GM12878 (cell line): Measurements from ENCODE around the gene NOC4L. TPM values are rescaled to one million over a fixed set of nuclear protein-coding genes. Genes with fewer than 3 reads are reported as not detected.

Experiments
- ATAC-seq: fragments of 200-7000 bp; cut with Tn5 transposase; 3 replicates; pipeline ENCODE4 v1.9.1; 2020; ENCODE audit warnings: mild to moderate bottlenecking, moderate library complexity
- BruUV-seq: library from RNA; stranded (reverse); fragments of 400-500 nt; replicated peaks from 2 replicates; lab custom pipeline; 2021; lab: Mats Ljungman, UMichigan
- CTCF ChIA-PET: fragments of 300-600 bp; sonication (Branson Sonifier 250); formaldehyde crosslinking; extraction: SDS; loops from one replicate; lab custom pipeline; 2021; ENCODE audit warnings: inconsistent platforms; lab: Yijun Ruan, JAX
- POLR2A ChIA-PET: fragments of 350-600 bp; formaldehyde crosslinking; extraction: SDS; loops from one replicate; lab custom pipeline; 2021; ENCODE audit warnings: inconsistent platforms; lab: Charles Lee
- RAD21 ChIA-PET: fragments of 300-600 bp; sonication (Branson Sonifier 250); formaldehyde crosslinking; loops from one replicate; lab custom pipeline; 2023; ENCODE audit warnings: antibody characterized with exemption; ENCODE audit not compliant: unreplicated experiment; lab: Charles Lee
- SMC1A ChIA-PET: fragments of 300-600 bp; sonication (Branson Sonifier 250); formaldehyde crosslinking; loops from one replicate; lab custom pipeline; 2023; ENCODE audit not compliant: unreplicated experiment, uncharacterized antibody; lab: Charles Lee
- DNase-seq: peaks from one replicate; pipeline ENCODE4 v3.0.0-alpha.2; 2011; ENCODE audit warnings: low read depth, low spot score
- FAIRE-seq: peaks from 3 replicates; lab custom pipeline; 2011; peaks lifted over from hg19 to GRCh38; lab: Jason Lieb, UNC
- H2AFZ ChIP-seq: 2 replicates; pipeline ENCODE4 v1.6.0; 2011; ENCODE audit warnings: low read depth, low read length, control low read depth; ENCODE audit not compliant: control insufficient read depth
- H3K27ac ChIP-seq: 2 replicates; pipeline ENCODE4 v1.5.1; 2011; ENCODE audit warnings: control low read depth; ENCODE audit not compliant: control insufficient read depth, insufficient read depth
- H3K27me3 ChIP-seq, 2 experiments: replicated peaks in 1 of 2; 2 replicates each; pipeline versions ENCODE4 v1.6.0 to v1.6.1; 2011; ENCODE audit warnings: low read length in 1 of 2; ENCODE audit not compliant: control insufficient read depth in 2 of 2, insufficient read depth in 2 of 2
- H3K36me3 ChIP-seq, 2 experiments: 2 replicates each; pipeline ENCODE4 v1.5.1; 2011; ENCODE audit warnings: low read length in 1 of 2; ENCODE audit not compliant: control insufficient read depth in 2 of 2, insufficient read depth in 2 of 2
- H3K4me1 ChIP-seq: 2 replicates; pipeline ENCODE4 v1.6.1; 2011; ENCODE audit warnings: mild to moderate bottlenecking, low read length, moderate library complexity, mixed read lengths; ENCODE audit not compliant: control insufficient read depth, insufficient read depth
- H3K4me2 ChIP-seq: 2 replicates; pipeline ENCODE4 v1.6.0; 2011; ENCODE audit warnings: control low read depth; ENCODE audit not compliant: control insufficient read depth, insufficient read depth
- H3K4me3 ChIP-seq: fragments of 200-600 bp; sonication (generic); 2 replicates; pipeline ENCODE4 v1.5.1; 2016
- H3K79me2 ChIP-seq: 2 replicates; pipeline ENCODE4 v1.6.0; 2011; ENCODE audit warnings: low read length; ENCODE audit not compliant: control insufficient read depth, insufficient read depth
- H3K9ac ChIP-seq: 2 replicates; pipeline ENCODE4 v1.8.0; 2011; ENCODE audit warnings: low read length, control low read depth, mixed read lengths; ENCODE audit not compliant: control insufficient read depth, insufficient read depth
- H3K9me3 ChIP-seq: replicated peaks from 3 replicates; pipeline ENCODE4 v1.5.1; 2011; ENCODE audit warnings: mild to moderate bottlenecking, low read length; ENCODE audit not compliant: control insufficient read depth, insufficient read depth
- H4K20me1 ChIP-seq: 2 replicates; pipeline ENCODE4 v1.6.0; 2011; ENCODE audit not compliant: control insufficient read depth, insufficient read depth
- BHLHE40 ChIP-seq, 2 experiments: fragments of 450-650 bp in 1 of 2; IDR thresholded peaks; 2 replicates each; pipeline ENCODE4 v1.6.1; 2011 to 2017; ENCODE audit warnings: low read depth in 2 of 2, borderline replicate concordance in 1 of 2, improper control_type of control experiment in 1 of 2, low read length in 1 of 2, mild to moderate bottlenecking in 1 of 2
- CBFB ChIP-seq: IDR thresholded peaks from 2 replicates; pipeline ENCODE4 v1.6.1; 2016; ENCODE audit warnings: antibody characterized with exemption, low read depth
- EZH2 ChIP-seq: IDR thresholded peaks from 2 replicates; pipeline ENCODE4 v1.6.1; 2012; ENCODE audit warnings: low read depth, mild to moderate bottlenecking, control low read depth, inconsistent platforms, low read length, borderline replicate concordance; ENCODE audit not compliant: control insufficient read depth
- IKZF2 ChIP-seq, 2 experiments: fragments of 450-650 bp; IDR thresholded peaks; 2 replicates each; pipeline ENCODE4 v1.6.1; 2017; ENCODE audit warnings: mild to moderate bottlenecking in 2 of 2, moderate library complexity in 2 of 2
- MTA3 ChIP-seq: IDR thresholded peaks from 2 replicates; pipeline ENCODE4 v1.6.1; 2012; ENCODE audit warnings: low read length, inconsistent platforms, borderline replicate concordance
- NR2C1 ChIP-seq: fragments of 450-650 bp; IDR thresholded peaks from 2 replicates; pipeline ENCODE4 v1.6.1; 2017; ENCODE audit warnings: antibody characterized with exemption, mild to moderate bottlenecking, moderate library complexity
- PRDM15 ChIP-seq: fragments of 450-650 bp; formaldehyde crosslinking; IDR thresholded peaks from 2 replicates; pipeline ENCODE4 v1.4.0; 2020; ENCODE audit warnings: mild to moderate bottlenecking, moderate library complexity
- RAD21 ChIP-seq: IDR thresholded peaks from 2 replicates; pipeline ENCODE4 v1.6.1; 2011; ENCODE audit warnings: mild to moderate bottlenecking, low read depth, low read length, moderate library complexity; ENCODE audit not compliant: insufficient read depth
- RBBP5 ChIP-seq: fragments of 200-600 bp; sonication (generic); conservative IDR thresholded peaks from 2 replicates; pipeline ENCODE4 v1.6.1; 2016
- SPI1 ChIP-seq: IDR thresholded peaks from 2 replicates; pipeline ENCODE4 v1.6.1; 2011; ENCODE audit warnings: low read depth, mild to moderate bottlenecking, low read length, moderate library complexity, borderline replicate concordance; ENCODE audit not compliant: insufficient read depth
- STAT3 ChIP-seq: IDR thresholded peaks from 2 replicates; pipeline ENCODE4 v1.6.1; 2011; ENCODE audit warnings: low read depth, low read length, improper control_type of control experiment
- ZNF207 ChIP-seq: fragments of 450-650 bp; IDR thresholded peaks from 2 replicates; pipeline ENCODE4 v1.6.1; 2014; ENCODE audit warnings: antibody characterized with exemption, mild to moderate bottlenecking, borderline replicate concordance
- ZZZ3 ChIP-seq: IDR thresholded peaks from 2 replicates; pipeline ENCODE4 v1.6.1; 2011; ENCODE audit warnings: low read depth; ENCODE audit not compliant: control insufficient read depth, insufficient read length
- WGBS: methylation state at CpG from one replicate; pipeline ENCODE4 v1.1.6; 2016; ENCODE audit warnings: low lambda C conversion rate; ENCODE audit not compliant: insufficient replicate concordance, insufficient coverage; ENCODE audit errors: missing lambda C conversion rate; 5-methylcytosine and 5-hydroxymethylcytosine counted together
- in situ Hi-C: fragments of 300-500 bp; cut with MboI; formaldehyde crosslinking; loops from 9 replicates; pipeline ENCODE4 v1.14.3; 2018; ENCODE audit warnings: mixed read lengths
- intact Hi-C: fragments of 100-400 bp; cut with micrococcal nuclease; formaldehyde crosslinking; loops from one replicate; pipeline ENCODE4 v1.14.2; 2022; ENCODE audit not compliant: unreplicated experiment
- polyA plus RNA-seq, 11 experiments: library from polyadenylated mRNA; depleted of rRNA in 4 of 11; unstranded in 6 of 11; stranded (reverse) in 5 of 11; fragments of >200 nt; fragmentation: Nextera tagmentation in 4 of 11; fragmentation: Illumina TruSeq in 1 of 11; extraction: Ambion mirVana in 4 of 11; extraction: Trizol in 1 of 11; gene quantifications; 1 replicate in 1 of 11; 2 replicates in 10 of 11; pipeline versions ENCODE4 v1.2.1 to v1.2.3, GENCODE V29; 2011 to 2016; ENCODE audit warnings: inconsistent platforms in 2 of 11, missing spikeins in 2 of 11, low read depth in 1 of 11
- total RNA-seq, 4 experiments: library from RNA; depleted of rRNA in 3 of 4; stranded (reverse); fragments of >200 nt in 3 of 4; fragmentation: Illumina TruSeq in 1 of 4; extraction: Trizol in 1 of 4; gene quantifications; 2 replicates each; pipeline versions ENCODE4 v1.2.1 to v1.2.3, GENCODE V29; 2013 to 2021

The NOC4L gene
- total and polyA plus RNA-seq, 10 of the 15 experiments (the other 5 are each of a cell fraction or from before 2014, with no cell fraction given) = 0.72 to 68.2 (median 15.2) TPM

GRCh38 chr12:132143336-132144071 is 753 bp upstream of the NOC4L start:
- Histone ChIP-seq H3K4me1 (peaks cover 11% of the 10 kb centered on the region), H3K9me3 (no peaks in the 10 kb centered on the region), H3K36me3 (peaks cover 3 to 26% of the 10 kb centered on the region in 2 experiments; a peak in 3 of 4 replicates), H2AFZ (0 out of 2 replicates have a peak overlapping the region, but pooled peaks have one; percentile 55), H3K79me2 (peaks cover 38% of the 10 kb centered on the region), H3K9ac (peak overlapping the region; percentile 78)
- SMC1A ChIA-PET = no interaction called here
- no TSS peak for BruUV-seq
- DNase-seq (no peak), ATAC-seq (peak; percentile 24)
- in situ Hi-C loops = no loop called here
- 1% methylated on average over 69 of the region's 82 CpGs for WGBS
- TF ChIP-seq BHLHE40 (IDR thresholded peaks at IDR 0.05; ENCODE audit: borderline replicate concordance in 1 of 2, low read depth in 2 of 2, low read length in 1 of 2) = peak in 1 of 2 experiments; percentile 62; a peak in 2 of 4 replicates
- TF ChIP-seq IKZF2 (IDR thresholded peaks at IDR 0.05) = no peak
- TF ChIP-seq RAD21 = no peak
- TF ChIP-seq NR2C1 = no peak
- TF ChIP-seq, all 136 proteins: peak for 1
- FAIRE-seq = no peak
- CTCF ChIA-PET = no interaction called here
- Histone ChIP-seq H3K4me2 (peak overlapping the region; percentile 92), H3K27ac (peak overlapping the region; percentile 53; the same call in 1 of the 2 replicates), H3K27me3 (no peaks in the 10 kb centered on the region), H3K4me3 (peak overlapping the region; percentile 88), H4K20me1 (no peaks in the 10 kb centered on the region)
- POLR2A ChIA-PET = no interaction called here
- RAD21 ChIA-PET = no interaction called here
- intact Hi-C loops = loop anchor here (2.0 kb wide), 1 partner anchor 71 kb away; no protein-coding TSS in a partner anchor

- ATAC-seq = peak; percentile 44
- in situ Hi-C loops = no loop called here
- peak overlapping the region; percentile 89 for H3K4me2 ChIP-seq
- intact Hi-C loops = no loop called here
- FAIRE-seq = no peak
- DNase-seq = no peak
- peaks cover 38% of the 10 kb centered on the region for H3K79me2 ChIP-seq
- peaks cover 3 to 18% of the 10 kb centered on the region in 2 experiments; a peak in 3 of 4 replicates for H3K36me3 ChIP-seq
- ChIA-PET POLR2A (interaction anchor here (1.0 kb wide), 1 partner anchor 11 kb away, joined by 3 read pairs; no protein-coding TSS in a partner anchor), SMC1A (no interaction called here), RAD21 (no interaction called here), CTCF (interaction anchor here (0.7 kb wide), 1 partner anchor 9 kb away, joined by 4 read pairs; no protein-coding TSS in a partner anchor)
- peak overlapping the region; percentile 63 for H3K27ac ChIP-seq
- 0% methylated on average over 17 of the region's 17 CpGs for WGBS
- TSS peak; percentile 81 for BruUV-seq
- peaks cover 11% of the 10 kb centered on the region for H3K4me1 ChIP-seq
- no peak overlapping the region for H2AFZ ChIP-seq
- H3K27me3 ChIP-seq = no peaks in the 10 kb centered on the region
- no peaks in the 10 kb centered on the region for H3K9me3 ChIP-seq
- H4K20me1 ChIP-seq = no peaks in the 10 kb centered on the region
- H3K9ac ChIP-seq = peak overlapping the region; percentile 78
- H3K4me3 ChIP-seq = peak overlapping the region; percentile 88
- TF ChIP-seq ZZZ3 (no peak), SPI1 (no peak), CBFB (no peak), ZNF207 (no peak), PRDM15 (CRISPR knock-in tag) (no peak), STAT3 (no peak), EZH2 (no peak), MTA3 (no peak), RBBP5 (no peak)
Measured at GRCh38 chr12:132144810-132145168, 532 bp downstream of the NOC4L start.
